Omental fat pad (tissue), 4 donors: Measurements from ENCODE around the gene RBMS3. TPM values are rescaled to one million over a fixed set of nuclear protein-coding genes. Genes with fewer than 3 reads are reported as not detected.

Experiments used
- ATAC-seq: fragments of 150-250 bp; one replicate; pipeline ENCODE4 v1.9.1; 2016; ENCODE audit warnings: mild to moderate bottlenecking, moderate library complexity; ENCODE audit not compliant: low FRiP score
- DNase-seq: peaks from one replicate; pipeline ENCODE4 v3.0.0-alpha.2; 2019; ENCODE audit warnings: low spot score
- CTCF ChIP-seq, 3 donors: fragments of 450-650 bp; IDR thresholded peaks; one replicate each; pipeline ENCODE4 v1.5.1; 2016 to 2017; ENCODE audit warnings: antibody characterized with exemption in 3 of 3, mild to moderate bottlenecking in 3 of 3, moderate library complexity in 2 of 3
- total RNA-seq, 4 donors: library from RNA; depleted of rRNA; stranded (reverse); fragments of >200 nt; gene quantifications; one replicate each; pipeline ENCODE4 v1.1.0, GENCODE V29; 2016

The RBMS3 gene
- total RNA-seq, 4 donors from 2014 or later = 61.5 to 185 (median 120) TPM

GRCh38 chr3:29694331-29694730, 413.5 kb downstream of the RBMS3 start:
- DNase-seq (no peak), ATAC-seq (no peak)
- TF ChIP-seq CTCF (IDR thresholded peaks at IDR 0.05) = no peak

- no peak for TF ChIP-seq CTCF (IDR thresholded peaks at IDR 0.05)
Observed at GRCh38 chr3:29694783-29695182, 413.9 kb downstream of the RBMS3 start.

GRCh38 chr3:29695201-29695600, 414.3 kb downstream of the RBMS3 start:
- ATAC-seq (no peak), DNase-seq (no peak)
- no peak for TF ChIP-seq CTCF (IDR thresholded peaks at IDR 0.05)

More at GRCh38 chr3:29694783-29695182, 413.9 kb downstream of the RBMS3 start:
- ATAC-seq = peak; percentile 86
- DNase-seq = no peak

GRCh38 chr3:29695643-29696198, 414.9 kb downstream of the RBMS3 start:
- no peak for TF ChIP-seq CTCF (IDR thresholded peaks at IDR 0.05)
- DNase-seq = no peak
- ATAC-seq = peak; percentile 72

- ATAC-seq (no peak), DNase-seq (no peak)
- TF ChIP-seq CTCF (IDR thresholded peaks at IDR 0.05) = no peak
Observed at GRCh38 chr3:29696311-29696710, 415.4 kb downstream of the RBMS3 start.

- DNase-seq (no peak), ATAC-seq (no peak)
- no peak for TF ChIP-seq CTCF (IDR thresholded peaks at IDR 0.05)
Observed at GRCh38 chr3:29697989-29698388, 417.1 kb downstream of the RBMS3 start.

GRCh38 chr3:29700256-29700655, 419.4 kb downstream of the RBMS3 start:
- DNase-seq = no peak
- ATAC-seq = no peak
- no peak for TF ChIP-seq CTCF (IDR thresholded peaks at IDR 0.05)
